Esophagus muscularis mucosa (tissue), 3 donors: ENCODE results near the gene NCKAP5.

Experiments
- CTCF ChIP-seq, 3 experiments: fragments of 200-600 bp in 2 of 3; fragments of 450-650 bp in 1 of 3; sonication (generic) in 2 of 3; IDR thresholded peaks; one replicate each; pipeline ENCODE4 v1.5.1; 2017 to 2019; ENCODE audit warnings: antibody characterized with exemption in 3 of 3, mild to moderate bottlenecking in 2 of 3, moderate library complexity in 1 of 3
- POLR2A ChIP-seq: fragments of 450-650 bp; IDR thresholded peaks from one replicate; pipeline ENCODE4 v1.6.1; 2017; ENCODE audit warnings: antibody characterized with exemption, moderate library complexity, mild to moderate bottlenecking, low read depth
- POLR2AphosphoS5 ChIP-seq, 2 donors: sonication (generic); formaldehyde crosslinking; IDR thresholded peaks; one replicate each; pipeline ENCODE4 v1.6.1; 2017; ENCODE audit warnings: antibody characterized with exemption in 2 of 2

GRCh38 chr2:132668189-132668823, 900.0 kb downstream of the NCKAP5 start:
- TF ChIP-seq POLR2A, result no peak
- TF ChIP-seq CTCF (IDR thresholded peaks at IDR 0.05), result no peak
- TF ChIP-seq POLR2AphosphoS5 (IDR thresholded peaks at IDR 0.05), result no peak
